K562 (cell line): ENCODE data around the gene GPR55. TPM values are rescaled to one million over a fixed set of nuclear protein-coding genes. Genes with fewer than 3 reads are reported as not detected.

Experiments used
- ATAC-seq: fragments of 200-7000 bp; cut with Tn5 transposase; 3 replicates; pipeline ENCODE4 v1.9.1; 2020; ENCODE audit warnings: moderate library complexity
- BruUV-seq: library from RNA; stranded (reverse); fragments of 400-500 nt; replicated peaks from 2 replicates; lab custom pipeline; 2021; lab: Mats Ljungman, UMichigan
- CTCF ChIA-PET: fragments of 300-600 bp; formaldehyde crosslinking; extraction: SDS; loops from one replicate; lab custom pipeline; 2021; ENCODE audit warnings: low intra/inter-chr PET ratio; lab: Yijun Ruan, JAX
- POLR2A ChIA-PET: fragments of 300-600, 350-650 bp; sonication (Branson Sonifier 250); formaldehyde crosslinking; extraction: SDS; loops from one replicate; lab custom pipeline; 2021; ENCODE audit warnings: antibody characterized with exemption, inconsistent platforms; lab: Yijun Ruan, JAX
- DNase-seq, 4 experiments: peaks; one replicate each; pipeline versions ENCODE4 v3.0.0 to v3.0.0-alpha.2; 2011 to 2018; ENCODE audit warnings: low spot score in 3 of 4, mixed read lengths in 3 of 4; ENCODE audit errors: extremely low read depth in 1 of 4
- FAIRE-seq: peaks from 2 replicates; lab custom pipeline; 2011; peaks lifted over from hg19 to GRCh38; lab: Jason Lieb, UNC
- H2AFZ ChIP-seq: 2 replicates; pipeline ENCODE4 v1.6.0; 2011; ENCODE audit warnings: low read depth, low read length, control low read depth, inconsistent platforms
- H3K27ac ChIP-seq: fragments of 200-600 bp; 3 replicates; pipeline ENCODE4 v1.8.0; 2011; ENCODE audit warnings: low read depth, mild to moderate bottlenecking, control low read depth, inconsistent platforms, low read length, moderate library complexity, mixed read lengths; ENCODE audit errors: extremely low read depth
- H3K27me3 ChIP-seq, 2 experiments: fragments of 300-600 bp in 1 of 2; 2 replicates in 1 of 2; 3 replicates in 1 of 2; pipeline versions ENCODE4 v1.6.0 to v1.8.0; 2011; ENCODE audit warnings: inconsistent platforms in 2 of 2, low read length in 2 of 2, mild to moderate bottlenecking in 1 of 2, mixed read lengths in 1 of 2, moderate library complexity in 1 of 2; ENCODE audit not compliant: control insufficient read depth in 2 of 2, insufficient read depth in 2 of 2
- H3K36me3 ChIP-seq: fragments of 300-600 bp; 3 replicates; pipeline ENCODE4 v1.8.0; 2011; ENCODE audit warnings: mild to moderate bottlenecking, low read length, inconsistent platforms; ENCODE audit not compliant: control insufficient read depth, insufficient read depth
- H3K4me1 ChIP-seq, 2 experiments: fragments of 200-600 bp in 1 of 2; replicated peaks in 1 of 2; 2 replicates in 1 of 2; 3 replicates in 1 of 2; pipeline versions ENCODE4 v1.5.1 to v1.8.0; 2011; ENCODE audit warnings: inconsistent platforms in 2 of 2, low read length in 2 of 2, mild to moderate bottlenecking in 1 of 2, mixed read lengths in 1 of 2, moderate library complexity in 1 of 2; ENCODE audit not compliant: control insufficient read depth in 2 of 2, insufficient read depth in 2 of 2
- H3K4me2 ChIP-seq: 2 replicates; pipeline ENCODE4 v1.6.1; 2011; ENCODE audit warnings: low read length, control low read depth, inconsistent platforms, mixed read lengths; ENCODE audit not compliant: insufficient read depth
- H3K4me3 ChIP-seq: fragments of 200-600 bp; sonication (generic), shearing (Covaris generic); 2 replicates; pipeline ENCODE4 v1.5.1; 2016; ENCODE audit warnings: control low read depth, inconsistent platforms
- H3K79me2 ChIP-seq: fragments of 200-600 bp; 3 replicates; pipeline ENCODE4 v1.8.0; 2011; ENCODE audit warnings: low read length, inconsistent platforms; ENCODE audit not compliant: control insufficient read depth, insufficient read depth
- H3K9ac ChIP-seq, 2 experiments: 2 replicates each; pipeline versions ENCODE4 v1.6.0 to v1.6.1; 2011; ENCODE audit warnings: low read depth in 2 of 2, low read length in 2 of 2, control low read depth in 1 of 2, inconsistent platforms in 1 of 2, mild to moderate bottlenecking in 1 of 2, mixed read lengths in 1 of 2; ENCODE audit not compliant: insufficient read depth in 1 of 2
- H3K9me1 ChIP-seq: one replicate; pipeline ENCODE4 v1.6.0; 2011; ENCODE audit warnings: inconsistent platforms, mild to moderate bottlenecking, low read length, moderate library complexity; ENCODE audit not compliant: control insufficient read depth, insufficient read depth
- H3K9me3 ChIP-seq: replicated peaks from 2 replicates; pipeline ENCODE4 v1.5.1; 2011; ENCODE audit warnings: low read depth, low read length, inconsistent platforms; ENCODE audit not compliant: control insufficient read depth, insufficient read depth
- H4K20me1 ChIP-seq: replicated peaks from 2 replicates; pipeline ENCODE4 v1.6.1; 2011; ENCODE audit warnings: low read length, inconsistent platforms, mixed read lengths; ENCODE audit not compliant: control insufficient read depth, insufficient read depth
- ARID3B ChIP-seq: fragments of 250-450 bp; sonication (Bioruptor Pico); IDR thresholded peaks from 2 replicates; pipeline ENCODE4 v1.4.0; 2020; ENCODE audit warnings: borderline replicate concordance
- ARID4B ChIP-seq: sonication (generic); formaldehyde crosslinking; IDR thresholded peaks from 2 replicates; pipeline ENCODE4 v1.8.0; 2022; ENCODE audit warnings: mild to moderate bottlenecking, missing genetic modification reagents
- DLX4 ChIP-seq: fragments of 250-450 bp; sonication (Bioruptor Pico); IDR thresholded peaks from 2 replicates; pipeline ENCODE4 v1.6.1; 2021; ENCODE audit warnings: mild to moderate bottlenecking
- FIP1L1 ChIP-seq: fragments of 200-400 bp; formaldehyde crosslinking; IDR thresholded peaks from 2 replicates; pipeline ENCODE4 v1.6.1; 2018; ENCODE audit warnings: mild to moderate bottlenecking, low read depth, low read length; ENCODE audit not compliant: poor library complexity, severe bottlenecking
- FOXP1 ChIP-seq: sonication (generic); formaldehyde crosslinking; IDR thresholded peaks from 2 replicates; pipeline ENCODE4 v1.8.0; 2022; ENCODE audit warnings: mild to moderate bottlenecking, missing genetic modification reagents
- GABPA ChIP-seq: fragments of 200-800 bp; sonication (Bioruptor generic); conservative IDR thresholded peaks from 2 replicates; pipeline ENCODE4 v1.6.1; 2016; ENCODE audit warnings: low read depth, missing genetic modification characterization, missing compliant biosample characterization
- MED1 ChIP-seq: sonication (generic); formaldehyde crosslinking; IDR thresholded peaks from 2 replicates; pipeline ENCODE4 v1.8.1; 2023; ENCODE audit warnings: missing genetic modification reagents, borderline replicate concordance
- NELFE ChIP-seq: IDR thresholded peaks from 2 replicates; pipeline ENCODE4 v1.6.1; 2011; ENCODE audit warnings: mild to moderate bottlenecking; ENCODE audit not compliant: insufficient read depth, insufficient read length
- NR3C1 ChIP-seq: sonication (generic); formaldehyde crosslinking; IDR thresholded peaks from 2 replicates; pipeline ENCODE4 v1.8.1; 2022; ENCODE audit warnings: missing genetic modification reagents
- PHB ChIP-seq: fragments of 250-450 bp; sonication (Bioruptor Pico); IDR thresholded peaks from 2 replicates; pipeline ENCODE4 v1.5.0; 2021
- SAFB2 ChIP-seq: fragments of 200-400 bp; formaldehyde crosslinking; IDR thresholded peaks from 2 replicates; pipeline ENCODE4 v1.6.1; 2018; ENCODE audit warnings: borderline replicate concordance, low read length, low read depth, moderate library complexity; ENCODE audit not compliant: severe bottlenecking
- TCF7 ChIP-seq: sonication (generic); IDR thresholded peaks from 2 replicates; pipeline ENCODE4 v1.6.1; 2016; ENCODE audit warnings: antibody characterized with exemption, borderline replicate concordance
- THRA ChIP-seq: fragments of 450-650 bp; IDR thresholded peaks from 2 replicates; pipeline ENCODE4 v1.6.1; 2017; ENCODE audit warnings: mild to moderate bottlenecking, moderate library complexity
- ZKSCAN3 ChIP-seq: fragments of 250-450 bp; sonication (Bioruptor Pico); IDR thresholded peaks from 2 replicates; pipeline ENCODE4 v1.4.0; 2020
- WGBS: fragments of 100-300 bp; shearing (Covaris generic); methylation state at CpG from one replicate; pipeline ENCODE4 v1.1.6; 2016; ENCODE audit warnings: low coverage, mixed read lengths; ENCODE audit not compliant: insufficient coverage; ENCODE audit errors: missing lambda C conversion rate; 5-methylcytosine and 5-hydroxymethylcytosine counted together
- in situ Hi-C: fragments of 300-500 bp; cut with MboI; formaldehyde crosslinking; loops from 4 replicates; pipeline ENCODE4 v1.15.0; 2018; ENCODE audit warnings: inconsistent platforms, mixed read lengths
- intact Hi-C: fragments of 100-400 bp; cut with micrococcal nuclease; formaldehyde crosslinking; loops from 2 replicates; pipeline ENCODE4 v1.14.2; 2022
- polyA plus RNA-seq, 8 experiments: library from polyadenylated mRNA; depleted of rRNA in 4 of 8; stranded (reverse) in 5 of 8; unstranded in 3 of 8; fragments of >200 nt; fragmentation: Nextera tagmentation in 2 of 8; fragmentation: Illumina TruSeq in 1 of 8; extraction: Ambion mirVana in 2 of 8; extraction: Trizol in 1 of 8; gene quantifications; 2 replicates each; pipeline versions ENCODE4 v1.2.1 to v1.2.3, GENCODE V29; 2011 to 2014; ENCODE audit warnings: inconsistent platforms in 1 of 8, missing spikeins in 1 of 8
- total RNA-seq, 7 experiments: library from RNA; depleted of rRNA in 6 of 7; stranded (reverse); fragments of >200 nt in 6 of 7; fragmentation: Illumina TruSeq in 2 of 7; extraction: Trizol in 2 of 7; gene quantifications; 2 replicates each; pipeline versions ENCODE4 v1.2.1 to v1.2.3, GENCODE V29; 2011 to 2021; ENCODE audit warnings: low replicate concordance in 1 of 7

The GPR55 gene
- total and polyA plus RNA-seq, 9 of the 15 experiments (the other 6 are each of a cell fraction or from before 2014, with no cell fraction given): 0.11 to 0.49 (median 0.27) TPM

- no peaks in the 10 kb centered on the region for H3K9me3 ChIP-seq
- no peaks in the 10 kb centered on the region for H3K9me1 ChIP-seq
- peaks cover 9% of the 10 kb centered on the region for H4K20me1 ChIP-seq
- H3K79me2 ChIP-seq: peaks cover 3% of the 10 kb centered on the region; the same call in 1 of the 3 replicates
- 88% methylated on average over 5 of the region's 11 CpGs for WGBS
- DNase-seq (no peak), FAIRE-seq (no peak), ATAC-seq (no peak)
- H3K36me3 ChIP-seq: no peaks in the 10 kb centered on the region
- in situ Hi-C loops (no loop called here), intact Hi-C loops (no loop called here)
- peak overlapping the region in 1 of 2 experiments; percentile 58; a peak in 1 of 4 replicates for H3K9ac ChIP-seq
- no peak overlapping the region for H3K27ac ChIP-seq
- no peaks in the 10 kb centered on the region for H3K27me3 ChIP-seq
- no peak overlapping the region for H3K4me2 ChIP-seq
- peaks cover 0 to 38% of the 10 kb centered on the region in 2 experiments; a peak in 3 of 5 replicates for H3K4me1 ChIP-seq
- H2AFZ ChIP-seq: no peak overlapping the region
- CTCF ChIA-PET: no interaction called here
- POLR2A ChIA-PET: interaction anchor here (0.8 to 1.5 kb wide), 4 partner anchors 8 to 33 kb away, joined by 3 to 5 read pairs (median 4); no protein-coding TSS in a partner anchor
- no TSS peak for BruUV-seq
- no peak overlapping the region for H3K4me3 ChIP-seq
- TF ChIP-seq FIP1L1 (no peak), GABPA (tag) (no peak), NR3C1 (CRISPR knock-in tag) (no peak), SAFB2 (no peak), NELFE (no peak), THRA (no peak), ARID4B (CRISPR knock-in tag) (no peak), PHB (no peak), FOXP1 (no peak), DLX4 (CRISPR knock-in tag) (no peak), TCF7 (no peak), MED1 (CRISPR knock-in tag) (no peak), ARID3B (no peak), ZKSCAN3 (no peak)
Observed at GRCh38 chr2:230869914-230870543, 55.0 kb downstream of the GPR55 start.
